ENCODE results near the gene SDCCAG8. TPM values are rescaled to one million over a fixed set of nuclear protein-coding genes. Genes with fewer than 3 reads are reported as not detected.

The SDCCAG8 gene
- total and polyA plus RNA-seq, 10 donors: 14.8 to 79.3 (median 46.5) TPM

- H3K4me3 ChIP-seq: no peak overlapping the region
- no peaks in the 10 kb centered on the region for H3K9me3 ChIP-seq
- no peak overlapping the region for H3K27ac ChIP-seq
- no peak for DNase-seq
- H3K36me3 ChIP-seq: peaks cover 0 to 39% (median 0%) of the 10 kb centered on the region in 6 donors
- intact Hi-C loops (cut with DNase I; ENCODE audit: low total_unique reads): no loop called here
- 94 to 97% (median 96%) methylated on average over 9 of the region's 9 CpGs for WGBS, 5 donors
- no peaks in the 10 kb centered on the region for H3K27me3 ChIP-seq (replicated peaks in 1 of 7)
- peaks cover 0 to 14% (median 11%) of the 10 kb centered on the region in 6 donors for H3K4me1 ChIP-seq
- TF ChIP-seq POLR2A (IDR thresholded peaks at IDR 0.05) (no peak), CTCF (IDR thresholded peaks at IDR 0.05 in 8 of 11, conservative IDR thresholded peaks at IDR 0.05 in 3 of 11) (no peak), POLR2AphosphoS5 (IDR thresholded peaks at IDR 0.05) (no peak)
Observed at GRCh38 chr1:243457363-243457982, 201.6 kb downstream of the SDCCAG8 start.

- H3K27ac ChIP-seq: no peak overlapping the region
- intact Hi-C loops (cut with DNase I; ENCODE audit: low total_unique reads): no loop called here
- H3K4me3 ChIP-seq: no peak overlapping the region
- H3K4me1 ChIP-seq: peaks cover 0 to 14% (median 11%) of the 10 kb centered on the region in 6 donors
- no peaks in the 10 kb centered on the region for H3K9me3 ChIP-seq
- peaks cover 0 to 39% (median 0%) of the 10 kb centered on the region in 6 donors for H3K36me3 ChIP-seq
- H3K27me3 ChIP-seq (replicated peaks in 1 of 7): no peaks in the 10 kb centered on the region
- TF ChIP-seq CTCF (IDR thresholded peaks at IDR 0.05 in 8 of 11, conservative IDR thresholded peaks at IDR 0.05 in 3 of 11) (no peak), POLR2AphosphoS5 (IDR thresholded peaks at IDR 0.05) (no peak), POLR2A (IDR thresholded peaks at IDR 0.05) (no peak)
- DNase-seq: no peak
- 31 to 44% (median 33%) methylated on average over 3 of the region's 3 CpGs for WGBS, 5 donors
Observed at GRCh38 chr1:243459059-243459458, 203.2 kb downstream of the SDCCAG8 start.

DNA sequence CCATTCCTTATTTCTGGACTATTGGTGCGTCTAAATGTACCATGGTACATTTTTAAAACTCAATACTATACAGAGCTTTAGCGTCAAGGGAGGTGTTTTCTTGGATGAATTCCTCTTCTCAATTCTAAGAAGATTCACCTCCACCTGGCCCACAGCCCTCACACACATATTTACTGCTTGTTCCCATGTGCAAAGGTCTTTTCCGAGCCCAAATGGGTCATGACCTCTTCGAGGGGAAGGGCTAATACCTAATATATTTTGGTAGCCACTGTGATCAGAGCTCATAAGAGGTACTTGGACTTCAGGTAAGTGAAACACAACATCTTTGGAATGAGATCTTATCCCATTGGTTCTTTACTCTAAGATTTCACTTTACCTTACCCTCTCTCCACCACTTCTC is 205.9 kb downstream of the SDCCAG8 start:
- Histone ChIP-seq H3K4me1 (peaks cover 0 to 14% (median 11%) of the 10 kb centered on the region in 6 donors), H3K9me3 (no peaks in the 10 kb centered on the region), H3K36me3 (peaks cover 0 to 27% (median 0%) of the 10 kb centered on the region in 6 donors), H3K4me3 (no peak overlapping the region), H3K27me3 (replicated peaks in 1 of 7) (no peaks in the 10 kb centered on the region), H3K27ac (no peak overlapping the region)
- 93 to 99% (median 97%) methylated on average over 4 of the region's 4 CpGs for WGBS, 5 donors
- TF ChIP-seq POLR2AphosphoS5 (IDR thresholded peaks at IDR 0.05) (no peak), CTCF (IDR thresholded peaks at IDR 0.05 in 8 of 11, conservative IDR thresholded peaks at IDR 0.05 in 3 of 11) (no peak), POLR2A (IDR thresholded peaks at IDR 0.05) (no peak)
- no peak for DNase-seq
- intact Hi-C loops (cut with DNase I; ENCODE audit: low total_unique reads): no loop called here

DNA sequence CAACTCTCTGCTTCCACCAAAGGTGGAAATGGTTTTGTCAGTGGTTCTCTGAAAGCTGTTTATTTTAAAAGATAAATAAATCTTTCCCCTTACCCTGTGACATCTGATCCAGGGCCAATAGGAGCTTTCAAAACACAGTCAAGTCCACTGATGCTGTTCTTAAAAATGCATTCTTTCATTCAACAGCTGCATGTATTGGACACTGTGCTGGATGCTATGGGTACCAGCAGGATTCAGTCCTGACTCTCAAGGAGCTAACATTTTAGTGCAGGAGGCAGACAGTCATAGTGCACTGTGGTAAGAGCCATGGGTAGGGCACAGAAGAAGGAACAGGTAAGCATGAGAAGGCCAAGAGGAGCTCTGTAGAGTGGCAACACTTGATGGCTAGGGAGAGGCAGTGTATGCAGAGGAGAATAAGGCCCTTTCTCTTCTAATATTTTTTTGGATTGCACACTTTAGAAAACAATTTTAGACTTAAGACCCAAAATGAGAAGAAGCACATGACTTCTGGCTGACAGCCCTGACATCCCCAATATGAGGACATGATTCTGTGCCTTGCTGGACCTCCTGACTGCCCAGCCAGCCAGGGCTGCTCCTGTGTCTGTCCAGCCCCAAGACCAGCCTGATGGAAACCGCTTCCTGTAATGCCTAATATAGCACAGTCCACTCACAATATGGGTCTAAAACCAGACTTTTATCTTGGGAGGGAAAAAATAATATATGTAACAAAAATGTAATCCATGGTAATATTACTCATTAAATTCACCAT is 207.3 kb downstream of the SDCCAG8 start:
- peaks cover 0 to 37% (median 0%) of the 10 kb centered on the region in 6 donors for H3K36me3 ChIP-seq
- H3K27me3 ChIP-seq (replicated peaks in 1 of 7): no peaks in the 10 kb centered on the region
- H3K9me3 ChIP-seq: no peaks in the 10 kb centered on the region
- H3K27ac ChIP-seq: no peak overlapping the region
- 88 to 100% (median 95%) methylated on average over 1 of the region's 1 CpG for WGBS, 5 donors
- no peak for TF ChIP-seq POLR2AphosphoS5 (IDR thresholded peaks at IDR 0.05)
- no peak overlapping the region for H3K4me3 ChIP-seq
- no peak for DNase-seq
- intact Hi-C loops (cut with DNase I; ENCODE audit: low total_unique reads): no loop called here
- H3K4me1 ChIP-seq: peaks cover 0 to 14% (median 11%) of the 10 kb centered on the region in 6 donors

Measured in spleen (tissue), 11 donors.